Endothelial cell (in vitro differentiated cells): ENCODE data around the gene TMEM201. TPM values are rescaled to one million over a fixed set of nuclear protein-coding genes. Genes with fewer than 3 reads are reported as not detected.

Experiments
- DNase-seq: peaks from one replicate; pipeline ENCODE4 v3.0.0; 2021; ENCODE audit warnings: low spot score
- H3K27ac Mint-ChIP-seq: one replicate; pipeline ENCODE4 v1.8.0; 2021; ENCODE audit warnings: mixed read lengths, inconsistent platforms; ENCODE audit not compliant: unreplicated experiment
- H3K27me3 Mint-ChIP-seq: one replicate; pipeline ENCODE4 v1.8.0; 2021; ENCODE audit warnings: mild to moderate bottlenecking, moderate library complexity, mixed read lengths, inconsistent platforms; ENCODE audit not compliant: unreplicated experiment
- H3K36me3 Mint-ChIP-seq: one replicate; pipeline ENCODE4 v1.8.0; 2021; ENCODE audit warnings: mild to moderate bottlenecking, low read depth, mixed read lengths, inconsistent platforms; ENCODE audit not compliant: unreplicated experiment
- H3K4me1 Mint-ChIP-seq: one replicate; pipeline ENCODE4 v1.8.0; 2021; ENCODE audit warnings: mild to moderate bottlenecking, mixed read lengths, inconsistent platforms; ENCODE audit not compliant: unreplicated experiment
- H3K4me3 Mint-ChIP-seq: one replicate; pipeline ENCODE4 v1.8.0; 2021; ENCODE audit warnings: mild to moderate bottlenecking, mixed read lengths, inconsistent platforms; ENCODE audit not compliant: unreplicated experiment
- H3K9me3 Mint-ChIP-seq: one replicate; pipeline ENCODE4 v1.8.0; 2021; ENCODE audit warnings: mixed read lengths, inconsistent platforms; ENCODE audit not compliant: unreplicated experiment
- total RNA-seq: library from RNA; stranded (reverse); fragmentation: NEBNext Ultra II Directional; extraction: Animal tissue kit (Norgen Biotek cat#: 25700); gene quantifications from one replicate; pipeline ENCODE4 v1.2.1, GENCODE V29; 2021; ENCODE audit not compliant: unreplicated experiment
- TF ChIP-seq, protein P1 (sequence below): fragments of 200-600 bp; sonication (generic); IDR thresholded peaks from one replicate; pipeline ENCODE4 v1.5.0; 2021; ENCODE audit warnings: antibody characterized with exemption; ENCODE audit not compliant: unreplicated experiment

The TMEM201 gene
- total RNA-seq, 1 donor from 2014 or later = 19.1 TPM

DNA sequence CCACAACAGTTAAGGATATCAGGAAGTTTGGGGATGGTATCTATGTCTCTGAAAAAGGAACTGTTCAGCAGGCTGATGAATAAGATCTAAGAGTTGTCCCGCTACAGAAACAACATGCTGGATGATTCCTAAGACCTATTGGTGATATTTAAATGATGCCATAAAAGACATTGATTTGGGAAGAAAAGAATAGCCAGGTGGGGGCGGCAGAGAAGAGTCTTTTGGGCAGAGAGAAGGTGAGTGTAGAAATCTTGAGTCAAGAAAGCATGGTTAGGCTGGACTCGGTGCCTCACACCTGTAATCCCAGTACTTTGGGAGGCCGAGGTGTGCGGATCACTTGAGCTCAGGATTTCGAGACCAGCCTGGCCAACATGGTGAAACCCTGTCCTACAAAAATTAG lies 11.8 kb upstream of the TMEM201 start:
- no peak for DNase-seq

DNA sequence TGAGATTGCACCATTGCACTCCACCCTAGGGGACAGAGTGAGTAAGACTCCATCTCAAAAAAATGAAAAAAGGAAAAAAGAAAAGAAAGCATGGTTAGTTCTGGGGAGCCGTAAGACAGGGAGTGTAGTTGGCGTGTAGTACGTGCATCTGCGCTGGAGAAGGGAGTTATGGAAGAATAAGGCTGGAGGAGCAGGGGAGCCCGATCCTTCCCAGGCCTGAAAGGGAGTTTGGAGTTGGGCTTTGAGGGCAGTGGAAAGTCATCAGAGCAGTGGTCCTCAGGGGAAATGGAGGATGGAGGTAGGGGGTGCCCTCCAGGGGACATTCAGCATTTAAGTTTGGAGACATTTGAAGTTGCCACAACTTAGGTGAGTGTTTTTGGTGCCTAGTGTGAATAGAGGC lies 11.3 kb upstream of the TMEM201 start:
- H3K36me3 Mint-ChIP-seq = peaks cover 12% of the 10 kb centered on the region
- TF ChIP-seq, protein P1, sequence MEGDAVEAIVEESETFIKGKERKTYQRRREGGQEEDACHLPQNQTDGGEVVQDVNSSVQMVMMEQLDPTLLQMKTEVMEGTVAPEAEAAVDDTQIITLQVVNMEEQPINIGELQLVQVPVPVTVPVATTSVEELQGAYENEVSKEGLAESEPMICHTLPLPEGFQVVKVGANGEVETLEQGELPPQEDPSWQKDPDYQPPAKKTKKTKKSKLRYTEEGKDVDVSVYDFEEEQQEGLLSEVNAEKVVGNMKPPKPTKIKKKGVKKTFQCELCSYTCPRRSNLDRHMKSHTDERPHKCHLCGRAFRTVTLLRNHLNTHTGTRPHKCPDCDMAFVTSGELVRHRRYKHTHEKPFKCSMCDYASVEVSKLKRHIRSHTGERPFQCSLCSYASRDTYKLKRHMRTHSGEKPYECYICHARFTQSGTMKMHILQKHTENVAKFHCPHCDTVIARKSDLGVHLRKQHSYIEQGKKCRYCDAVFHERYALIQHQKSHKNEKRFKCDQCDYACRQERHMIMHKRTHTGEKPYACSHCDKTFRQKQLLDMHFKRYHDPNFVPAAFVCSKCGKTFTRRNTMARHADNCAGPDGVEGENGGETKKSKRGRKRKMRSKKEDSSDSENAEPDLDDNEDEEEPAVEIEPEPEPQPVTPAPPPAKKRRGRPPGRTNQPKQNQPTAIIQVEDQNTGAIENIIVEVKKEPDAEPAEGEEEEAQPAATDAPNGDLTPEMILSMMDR = no peak
- H3K4me3 Mint-ChIP-seq = no peak overlapping the region
- H3K9me3 Mint-ChIP-seq = no peaks in the 10 kb centered on the region
- no peaks in the 10 kb centered on the region for H3K4me1 Mint-ChIP-seq
- H3K27me3 Mint-ChIP-seq = no peaks in the 10 kb centered on the region
- DNase-seq = no peak
- H3K27ac Mint-ChIP-seq = no peak overlapping the region

More for the DNA sequence above, 11.8 kb upstream of the TMEM201 start:
- no peaks in the 10 kb centered on the region for H3K27me3 Mint-ChIP-seq
- TF ChIP-seq, protein P1 = no peak
- H3K4me3 Mint-ChIP-seq = no peak overlapping the region
- H3K27ac Mint-ChIP-seq = no peak overlapping the region
- peaks cover 12% of the 10 kb centered on the region for H3K36me3 Mint-ChIP-seq
- H3K4me1 Mint-ChIP-seq = no peaks in the 10 kb centered on the region
- H3K9me3 Mint-ChIP-seq = no peaks in the 10 kb centered on the region

DNA sequence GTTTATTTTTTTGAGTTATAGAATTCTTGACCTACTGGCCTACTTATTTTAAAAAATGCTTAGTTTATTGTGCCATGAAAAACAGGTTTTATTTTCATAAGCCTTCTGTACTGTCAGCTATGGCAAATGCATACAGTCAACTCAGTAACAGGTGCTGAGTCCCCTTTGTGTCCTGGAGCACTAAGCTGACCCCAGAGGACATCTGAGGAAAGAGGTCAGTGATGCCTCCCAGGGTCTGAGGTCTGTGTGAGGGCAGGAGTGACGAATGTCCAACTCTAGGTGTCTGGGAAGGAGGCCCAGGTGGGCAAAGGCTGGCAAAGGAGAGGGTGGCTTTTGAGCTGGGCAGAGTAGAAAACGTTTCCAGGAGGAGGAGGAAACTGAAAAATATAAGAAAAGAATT lies 7.8 kb upstream of the TMEM201 start:
- TF ChIP-seq, protein P1 = no peak
- no peak overlapping the region for H3K27ac Mint-ChIP-seq

DNA sequence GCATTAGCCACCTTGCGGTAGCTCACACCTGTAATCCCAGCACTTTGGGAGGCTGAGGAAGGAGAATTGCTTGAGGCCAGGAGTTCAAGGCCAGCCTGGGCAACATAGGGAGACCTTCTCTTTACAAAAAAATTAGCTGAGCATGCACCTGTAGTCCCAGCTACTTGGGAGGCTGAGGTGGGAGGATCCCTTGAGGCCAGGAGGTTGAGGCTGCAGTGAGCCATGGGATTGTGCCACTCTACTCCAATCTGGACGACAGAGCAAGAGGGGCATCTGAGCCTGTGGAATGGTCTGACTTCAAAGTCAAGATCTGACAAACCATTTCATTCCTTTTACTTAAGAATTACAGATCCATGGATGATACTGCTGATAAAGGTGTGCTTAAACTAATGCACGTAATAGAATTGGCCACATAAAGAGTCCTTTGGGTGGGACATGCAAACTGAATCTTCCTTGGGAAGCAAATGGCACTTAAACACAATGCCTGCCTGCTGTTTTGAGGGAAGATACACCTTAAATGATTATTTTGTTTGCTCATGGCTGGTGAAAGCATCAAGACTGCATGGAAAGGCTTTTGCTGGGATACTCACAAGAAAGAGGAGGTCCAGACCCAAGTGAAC lies 2.5 kb upstream of the TMEM201 start:
- H3K27me3 Mint-ChIP-seq = peaks cover 9% of the 10 kb centered on the region
- TF ChIP-seq, protein P1 = no peak
- peaks cover 20% of the 10 kb centered on the region for H3K4me1 Mint-ChIP-seq
- no peak for DNase-seq
- H3K27ac Mint-ChIP-seq = no peak overlapping the region
- no peaks in the 10 kb centered on the region for H3K36me3 Mint-ChIP-seq
- no peak overlapping the region for H3K4me3 Mint-ChIP-seq
- no peaks in the 10 kb centered on the region for H3K9me3 Mint-ChIP-seq

More for the DNA sequence above, 7.8 kb upstream of the TMEM201 start:
- Mint-ChIP-seq H3K9me3 (no peaks in the 10 kb centered on the region), H3K4me3 (no peak overlapping the region), H3K4me1 (no peaks in the 10 kb centered on the region), H3K36me3 (peaks cover 8% of the 10 kb centered on the region), H3K27me3 (no peaks in the 10 kb centered on the region)
- DNase-seq = no peak

DNA sequence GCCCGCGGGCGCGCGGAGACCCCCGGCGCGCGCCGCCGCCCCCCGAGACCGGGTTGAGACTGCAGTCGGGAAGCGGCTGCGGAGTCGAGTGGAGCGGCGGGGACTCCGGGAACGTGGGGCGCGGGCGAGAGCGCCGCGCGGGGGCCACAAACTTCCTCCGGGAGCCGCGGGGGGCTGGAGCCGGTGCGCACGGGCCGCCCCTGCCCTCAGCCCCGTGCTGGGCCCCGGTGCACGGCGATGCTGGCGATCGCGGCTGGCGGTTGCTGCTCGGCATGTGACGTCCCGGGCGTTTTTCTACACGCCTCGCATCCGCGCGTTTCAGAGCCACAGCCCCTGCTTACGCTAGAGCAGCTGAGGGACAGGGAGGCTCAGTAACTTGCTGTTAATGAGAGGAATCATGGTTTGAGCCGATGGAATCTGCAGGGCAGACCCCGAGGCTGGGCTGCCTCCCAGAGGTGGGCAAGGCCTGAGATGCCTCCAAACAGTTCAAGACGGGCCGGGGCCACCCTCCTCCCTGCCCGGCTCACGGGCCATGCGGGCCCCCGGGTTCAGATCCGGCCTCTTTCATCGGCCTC lies 520 bp downstream of the TMEM201 start:
- peaks cover 40% of the 10 kb centered on the region for H3K4me1 Mint-ChIP-seq
- H3K9me3 Mint-ChIP-seq = no peaks in the 10 kb centered on the region
- H3K4me3 Mint-ChIP-seq = peak overlapping the region; percentile 89
- DNase-seq = no peak
- no peaks in the 10 kb centered on the region for H3K36me3 Mint-ChIP-seq
- TF ChIP-seq, protein P1 = no peak
- peaks cover 12% of the 10 kb centered on the region for H3K27me3 Mint-ChIP-seq
- no peak overlapping the region for H3K27ac Mint-ChIP-seq
